Stimulated activated CD4-positive, alpha-beta T cell treated with anti-CD3 and anti-CD28 coated beads, TNF-alpha, amount 100 ng/mL, for 24 hours (primary cell): ENCODE results near the gene CAVIN2.
"Not testable (repeated sequence)": the region's sequence is repeated elsewhere in the genome, so short reads cannot be mapped to it uniquely, and the experiment has no call there.

Source experiments
- DNase-seq, 3 experiments: peaks; one replicate each; pipeline ENCODE4 v3.0.0-alpha.2; 2020; ENCODE audit warnings: low read depth in 3 of 3

CAVIN2 gene

GRCh38 chr2:191800874-191801273 is 46.0 kb downstream of the CAVIN2 start:
- DNase-seq, result no peak

GRCh38 chr2:191799526-191799925 is 47.4 kb downstream of the CAVIN2 start:
- no peak for DNase-seq

GRCh38 chr2:191797942-191798876 is 48.7 kb downstream of the CAVIN2 start:
- DNase-seq, result no peak

- DNase-seq, result no peak
Observed at GRCh38 chr2:191797500-191797899, 49.4 kb downstream of the CAVIN2 start.

- DNase-seq, result no peak
Observed at GRCh38 chr2:191795715-191796114, 51.2 kb downstream of the CAVIN2 start.

GRCh38 chr2:191791953-191792560 is 54.8 kb downstream of the CAVIN2 start:
- no peak for DNase-seq

GRCh38 chr2:191790737-191791136 is 56.2 kb downstream of the CAVIN2 start:
- no peak for DNase-seq

- DNase-seq, result no peak
Observed at GRCh38 chr2:191789796-191790195, 57.1 kb downstream of the CAVIN2 start.

GRCh38 chr2:191786694-191787093 is 60.2 kb downstream of the CAVIN2 start:
- DNase-seq, result no peak

GRCh38 chr2:191785651-191786050 is 61.2 kb downstream of the CAVIN2 start:
- not testable (repeated sequence) for DNase-seq
